GM12891 (cell line): ENCODE measurements around the gene PYDC2.

ENCODE experiments used
- POLR2A ChIP-seq: IDR thresholded peaks from 2 replicates; pipeline ENCODE4 v1.6.1; 2011; ENCODE audit warnings: low read depth, low read length, control low read depth
- POLR2AphosphoS5 ChIP-seq: IDR thresholded peaks from 2 replicates; pipeline ENCODE4 v1.6.1; 2011; ENCODE audit warnings: low read depth, low read length, control low read depth
- SPI1 ChIP-seq: IDR thresholded peaks from 2 replicates; pipeline ENCODE4 v1.6.1; 2011; ENCODE audit warnings: low read depth, low read length, control low read depth
- TAF1 ChIP-seq: IDR thresholded peaks from 2 replicates; pipeline ENCODE4 v1.6.1; 2011; ENCODE audit warnings: low read depth, low read length, control low read depth

- no peak for TF ChIP-seq POLR2AphosphoS5
- TF ChIP-seq POLR2A = no peak
- TF ChIP-seq TAF1 = no peak
- TF ChIP-seq SPI1 = no peak
Measured at GRCh38 chr3:191414286-191414685, 46.7 kb upstream of the PYDC2 start.
